ENCODE data around the gene FOXI1. TPM values are rescaled to one million over a fixed set of nuclear protein-coding genes. Genes with fewer than 3 reads are reported as not detected.
A peak's percentile ranks its signal among the peaks of the same experiment; 100 is the strongest.

The FOXI1 gene
- total RNA-seq, 1 experiment from 2014 or later, result not detected

- peak overlapping the region; percentile 40 for H3K27ac ChIP-seq (ENCODE audit: low read depth, low read length)
- peak; percentile 89 for ATAC-seq
- H3K9ac ChIP-seq (ENCODE audit: low read length), result peak overlapping the region; percentile 4
- CTCF ChIA-PET, result no interaction called here
- H2AFZ ChIP-seq (ENCODE audit: low read depth, low read length, poor library complexity, severe bottlenecking), result peak overlapping the region; percentile 30
- peak overlapping the region in 1 of 2 experiments; percentile 42; a peak in 2 of 4 replicates for H3K4me3 ChIP-seq (replicated peaks in 1 of 2; ENCODE audit: low read depth in 1 of 2, low read length in 2 of 2)
- POLR2A ChIA-PET, result no interaction called here
- peak overlapping the region; percentile 74 for H3K4me2 ChIP-seq (ENCODE audit: low read length)
- H3K27me3 ChIP-seq (ENCODE audit: insufficient read depth, low read length), result no peaks in the 10 kb centered on the region
- BruUV-seq (replicated peaks), result no TSS peak
- no peaks in the 10 kb centered on the region for H3K9me2 ChIP-seq (ENCODE audit: insufficient read depth)
- no peaks in the 10 kb centered on the region for H4K20me1 ChIP-seq (ENCODE audit: insufficient read depth)
- intact Hi-C loops (cut with micrococcal nuclease), result no loop called here
- H3K79me2 ChIP-seq (ENCODE audit: insufficient read depth, low read length), result no peaks in the 10 kb centered on the region
- RAD21 ChIA-PET (ENCODE audit: low non-redundant PET in 1 of 2, low total read pairs in 2 of 2, uncharacterized antibody in 2 of 2, unreplicated experiment in 2 of 2), result no interaction called here
- peak; percentile 57 for DNase-seq (ENCODE audit: low read depth, low spot score)
- H3K9me3 ChIP-seq (ENCODE audit: control insufficient read depth in 1 of 2, insufficient read depth in 1 of 2, low read depth in 1 of 2, low read length in 2 of 2), result no peaks in the 10 kb centered on the region
- H3K4me1 ChIP-seq (ENCODE audit: control insufficient read depth in 1 of 2, insufficient read depth in 2 of 2, low read length in 2 of 2), result peaks cover 17 to 35% of the 10 kb centered on the region in 2 experiments
- no peaks in the 10 kb centered on the region for H3K36me3 ChIP-seq (ENCODE audit: control insufficient read depth in 1 of 2, insufficient read depth in 2 of 2, low read length in 2 of 2)
- TF ChIP-seq JUND (IDR thresholded peaks at IDR 0.05), result peak; percentile 60
- peak; percentile 79 for TF ChIP-seq FOSL1 (IDR thresholded peaks at IDR 0.05; ENCODE audit: low read depth)
- TF ChIP-seq ATF3 (IDR thresholded peaks at IDR 0.05), result no peak
- TF ChIP-seq TCF7L2 (IDR thresholded peaks at IDR 0.05; ENCODE audit: borderline replicate concordance, extremely low read depth, insufficient read depth, insufficient read length), result peak; percentile 37
- no peak for TF ChIP-seq REST (IDR thresholded peaks at IDR 0.05; ENCODE audit: low read depth)
- TF ChIP-seq ZFX (IDR thresholded peaks at IDR 0.05), result no peak
- TF ChIP-seq CBX3 (IDR thresholded peaks at IDR 0.05; ENCODE audit: low read depth), result peak; percentile 11; the same call in 1 of the 2 replicates
- TF ChIP-seq POLR2AphosphoS5 (IDR thresholded peaks at IDR 0.05; ENCODE audit: low read depth, low read length), result no peak
- TF ChIP-seq EGR1 (IDR thresholded peaks at IDR 0.05; ENCODE audit: low read depth), result no peak
- TF ChIP-seq SIN3A (IDR thresholded peaks at IDR 0.05; ENCODE audit: low read depth), result no peak
- TF ChIP-seq ZNF274 (IDR thresholded peaks at IDR 0.05; ENCODE audit: low read depth, low read length), result no peak
- TF ChIP-seq ZBTB33 (IDR thresholded peaks at IDR 0.05; ENCODE audit: extremely low read depth, insufficient replicate concordance, low read length), result no peak
- TF ChIP-seq ELF1 (IDR thresholded peaks at IDR 0.05; ENCODE audit: borderline replicate concordance, low read depth), result no peak
- peak; percentile 70 for TF ChIP-seq SP1 (IDR thresholded peaks at IDR 0.05; ENCODE audit: low read depth)
- no peak for TF ChIP-seq EZH2phosphoT487 (IDR thresholded peaks at IDR 0.05; ENCODE audit: borderline replicate concordance)
- TF ChIP-seq MAX (IDR thresholded peaks at IDR 0.05), result no peak; the same call in 1 of the 2 replicates
- no peak for TF ChIP-seq CTCF (IDR thresholded peaks at IDR 0.05 in 2 of 3, conservative IDR thresholded peaks at IDR 0.05 in 1 of 3; ENCODE audit: borderline replicate concordance in 1 of 3, insufficient read depth in 1 of 3, low read depth in 2 of 3, low read length in 2 of 3)
- no peak for TF ChIP-seq RAD21 (IDR thresholded peaks at IDR 0.05; ENCODE audit: low read depth)
- TF ChIP-seq EZH2 (IDR thresholded peaks at IDR 0.05), result no peak
- TF ChIP-seq POLR2A (IDR thresholded peaks at IDR 0.05; ENCODE audit: borderline replicate concordance, extremely low read depth, insufficient read depth, insufficient read length), result no peak
- TF ChIP-seq SRF (IDR thresholded peaks at IDR 0.05; ENCODE audit: low read depth), result no peak
Observed at GRCh38 chr5:170151097-170151831, 45.6 kb downstream of the FOXI1 start.

All from HCT116 (cell line).